GM18870 (cell line): ENCODE data around the gene MSL3B.

Source experiments
- ATAC-seq: cut with Tn5 transposase; IDR thresholded peaks from one replicate; pipeline ENCODE4 v1.9.1; 2021; ENCODE audit warnings: moderate library complexity; ENCODE audit not compliant: unreplicated experiment

The MSL3B gene

DNA sequence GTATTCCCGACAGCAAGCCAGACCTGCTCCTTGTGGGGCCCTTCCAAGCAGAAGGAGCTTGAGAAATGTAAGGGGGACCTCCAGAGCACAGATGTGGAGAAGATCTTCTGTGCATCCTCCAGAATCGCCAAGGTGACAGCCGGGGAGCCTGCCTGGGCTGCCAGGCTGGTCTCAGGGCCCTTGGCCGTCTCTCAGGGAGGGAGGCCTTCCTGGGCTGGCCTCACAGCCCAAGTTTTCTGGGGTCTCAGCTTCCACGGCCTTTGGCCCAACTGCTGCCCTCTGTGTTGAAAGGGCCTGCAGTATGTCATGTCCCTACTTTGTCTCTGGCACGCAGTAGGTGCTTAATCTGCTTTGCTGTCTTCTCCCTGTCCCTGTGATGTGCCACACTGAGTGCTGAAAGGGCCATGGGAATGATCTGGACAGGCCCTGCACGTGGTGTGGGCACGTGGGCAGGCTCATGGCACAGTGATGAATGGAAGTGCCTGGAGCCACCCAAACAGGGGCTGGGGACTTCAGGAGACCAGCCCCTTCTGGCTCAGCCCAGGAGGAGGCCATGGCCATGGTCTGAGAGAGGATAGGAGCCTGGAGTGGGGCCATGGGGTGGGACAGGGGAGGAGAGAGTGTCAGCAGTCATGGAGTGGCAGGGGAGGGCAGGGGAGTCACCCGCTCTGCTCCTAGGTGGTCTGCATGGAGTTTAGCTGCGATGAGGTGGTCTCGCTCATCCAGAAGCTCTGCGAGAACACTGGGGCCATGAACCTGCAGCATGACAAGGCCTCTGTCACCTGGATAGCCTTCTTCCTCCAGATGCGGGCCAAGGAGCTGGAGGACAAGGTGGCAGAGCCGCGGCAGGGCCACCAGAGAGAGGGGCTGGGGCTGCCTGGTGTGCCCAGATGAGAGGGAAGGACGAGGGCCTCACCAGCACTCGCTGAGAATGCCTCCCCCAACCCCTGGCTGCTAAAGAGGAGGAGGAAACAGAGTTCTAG is 49.3 kb downstream of the MSL3B start:
- no peak for ATAC-seq

DNA sequence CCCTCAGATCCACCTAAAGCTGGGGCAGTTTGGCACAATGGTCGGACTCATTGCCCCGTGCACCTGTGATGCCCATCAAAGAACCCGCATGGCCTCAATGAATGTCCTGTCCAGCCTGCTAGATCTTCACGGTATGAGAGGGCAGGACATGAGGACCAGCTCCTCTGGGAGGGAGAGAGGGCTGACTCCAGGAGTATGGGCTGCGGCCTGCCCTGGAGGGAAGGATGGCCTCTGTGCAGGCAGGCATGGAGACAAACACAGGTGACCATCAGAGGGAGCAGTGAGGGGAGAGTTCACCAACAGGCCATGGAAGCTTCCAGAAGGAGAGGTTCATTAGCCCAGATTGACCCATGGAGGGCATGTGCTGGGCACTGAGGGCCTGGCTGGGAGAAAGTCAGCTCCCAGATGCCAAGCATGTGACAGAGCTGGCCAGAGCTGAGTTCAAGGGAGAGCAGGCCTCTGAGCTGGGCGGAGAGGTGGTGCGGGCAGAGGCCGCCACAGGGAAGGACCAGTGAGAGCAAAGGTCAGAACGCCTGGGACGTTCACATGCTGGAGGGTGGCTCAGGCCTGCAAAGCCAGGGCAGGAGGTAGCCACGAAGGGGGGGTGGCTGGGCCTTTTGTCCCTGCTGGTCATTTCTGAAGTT is 50.1 kb downstream of the MSL3B start:
- no peak for ATAC-seq

DNA sequence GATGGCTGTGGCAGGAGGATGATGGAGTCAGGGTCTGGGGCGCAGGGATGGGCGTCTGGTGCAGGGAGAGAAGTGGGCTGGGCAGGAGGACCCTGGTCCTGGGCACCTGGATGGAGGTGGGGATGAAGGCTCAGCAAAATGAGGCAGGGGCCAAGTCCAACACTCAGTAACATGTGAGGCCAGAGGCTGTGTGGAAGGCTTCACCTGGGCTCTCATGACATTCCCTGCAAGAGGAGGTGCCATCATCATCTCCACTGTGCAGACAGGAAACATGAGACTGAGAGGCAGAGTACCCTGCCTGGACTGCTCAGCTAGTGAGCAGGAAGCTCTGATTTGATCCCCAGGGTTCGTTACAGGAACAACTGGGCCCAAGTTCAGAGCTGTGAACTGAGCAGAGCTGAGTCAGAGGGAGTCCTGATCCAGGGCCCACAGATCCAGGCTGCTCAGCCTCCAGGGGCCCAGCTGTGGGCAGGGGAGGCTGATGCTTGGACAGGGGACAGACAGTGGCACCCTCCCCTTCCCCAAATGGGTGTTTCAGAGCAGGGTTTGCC is 50.8 kb downstream of the MSL3B start:
- ATAC-seq, result no peak

DNA sequence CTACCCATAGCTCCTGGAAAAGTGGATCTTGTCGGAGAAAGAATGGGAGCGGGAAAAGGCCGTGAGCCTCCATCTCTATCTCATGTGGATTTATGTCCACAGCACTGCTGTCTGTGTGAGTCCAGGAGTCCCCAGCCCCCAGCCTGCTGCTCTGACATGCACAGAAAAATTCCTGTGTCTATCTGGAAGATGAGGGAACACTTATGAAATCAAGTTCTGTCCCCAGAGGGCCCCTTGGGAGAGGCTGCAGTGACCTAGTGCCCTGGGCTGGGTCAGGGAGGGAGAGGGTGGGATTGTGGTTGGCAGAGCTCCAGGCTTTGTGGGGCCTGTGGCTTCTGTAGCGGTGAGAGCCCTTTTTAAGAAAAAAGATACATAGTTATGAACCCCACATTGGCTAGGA is 51.4 kb downstream of the MSL3B start:
- ATAC-seq, result no peak

DNA sequence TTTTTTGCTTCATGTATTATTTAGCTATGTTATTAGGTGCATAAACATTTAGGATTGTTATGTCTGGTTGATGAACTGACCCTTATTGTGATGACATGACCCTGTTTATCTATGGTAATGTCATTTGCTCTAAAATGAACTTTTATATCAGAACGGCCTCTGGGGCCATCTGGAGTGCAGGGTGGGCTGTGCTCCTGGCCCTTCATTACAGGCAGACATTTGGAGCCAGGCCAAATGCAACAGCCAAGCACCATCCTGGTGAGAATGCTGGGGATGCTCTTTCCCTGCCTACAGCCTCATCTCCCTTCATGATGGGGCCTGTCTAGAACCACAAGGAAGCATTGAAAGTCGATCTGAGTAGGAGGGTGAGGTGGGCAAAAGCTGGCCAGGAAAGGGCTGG is 51.9 kb downstream of the MSL3B start:
- ATAC-seq, result no peak

DNA sequence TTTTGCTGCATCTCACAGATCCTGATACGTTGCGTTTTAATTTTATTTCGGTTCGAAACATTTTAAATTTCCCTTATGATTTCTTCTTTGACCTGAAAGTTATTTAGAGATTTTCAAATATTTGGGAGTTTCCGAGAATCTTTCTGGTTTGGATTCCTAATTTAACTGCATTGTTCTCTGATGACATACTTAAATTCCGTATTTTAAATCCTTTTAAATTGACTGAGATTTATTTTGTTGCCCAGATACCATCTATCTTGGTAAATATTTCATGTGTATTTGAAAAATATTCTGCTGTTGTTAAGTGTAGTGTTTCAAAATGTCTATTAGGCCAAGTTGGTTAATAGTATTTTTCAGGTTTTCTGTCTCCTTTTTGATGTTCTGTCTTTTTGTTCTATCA is 52.3 kb downstream of the MSL3B start:
- ATAC-seq, result no peak
